NCI-H2107 (cell line): ENCODE data around the gene COLEC12.
"Not testable (repeated sequence)": the region's sequence is repeated elsewhere in the genome, so short reads cannot be mapped to it uniquely, and the experiment has no call there.

Experiments used
- DNase-seq: peaks from one replicate; lab custom pipeline; 2025; lab: John Stamatoyannopoulos, UW

COLEC12 gene

GRCh38 chr18:408367-408766, 92.1 kb downstream of the COLEC12 start:
- DNase-seq: no peak

- no peak for DNase-seq
Observed at GRCh38 chr18:407626-408224, 92.8 kb downstream of the COLEC12 start.

GRCh38 chr18:407191-407590, 93.3 kb downstream of the COLEC12 start:
- DNase-seq: no peak

- no peak for DNase-seq
Observed at GRCh38 chr18:406677-407076, 93.8 kb downstream of the COLEC12 start.

GRCh38 chr18:405006-405405, 95.5 kb downstream of the COLEC12 start:
- not testable (repeated sequence) for DNase-seq

- no peak for DNase-seq
Observed at GRCh38 chr18:404061-404636, 96.4 kb downstream of the COLEC12 start.

GRCh38 chr18:402129-402528, 98.4 kb downstream of the COLEC12 start:
- DNase-seq: no peak

GRCh38 chr18:400456-400855, 100.0 kb downstream of the COLEC12 start:
- no peak for DNase-seq

- no peak for DNase-seq
Observed at GRCh38 chr18:399631-400135, 100.8 kb downstream of the COLEC12 start.

- no peak for DNase-seq
Observed at GRCh38 chr18:398935-399630, 101.4 kb downstream of the COLEC12 start.

- no peak for DNase-seq
Observed at GRCh38 chr18:396556-396955, 103.9 kb downstream of the COLEC12 start.

- DNase-seq: no peak
Observed at GRCh38 chr18:396251-396555, 104.3 kb downstream of the COLEC12 start.

GRCh38 chr18:395456-396250, 104.8 kb downstream of the COLEC12 start:
- no peak for DNase-seq

- DNase-seq: no peak
Observed at GRCh38 chr18:394987-395362, 105.5 kb downstream of the COLEC12 start.

GRCh38 chr18:394262-394986, 106.1 kb downstream of the COLEC12 start:
- DNase-seq: no peak

- DNase-seq: no peak
Observed at GRCh38 chr18:393574-393957, 106.9 kb downstream of the COLEC12 start.

GRCh38 chr18:392928-393573, 107.5 kb downstream of the COLEC12 start:
- no peak for DNase-seq

- no peak for DNase-seq
Observed at GRCh38 chr18:390741-391478, 109.6 kb downstream of the COLEC12 start.

- DNase-seq: no peak
Observed at GRCh38 chr18:389658-390357, 110.7 kb downstream of the COLEC12 start.

- DNase-seq: no peak
Observed at GRCh38 chr18:388200-388599, 112.3 kb downstream of the COLEC12 start.
